Epithelial cell of esophagus (primary cell): ENCODE results near the gene ATP5F1D.
A peak's percentile ranks its signal among the peaks of the same experiment; 100 is the strongest.

Experiments
- DNase-seq: peaks from one replicate; pipeline ENCODE4 v3.0.0; 2010; ENCODE audit warnings: low read depth
- H3K4me3 ChIP-seq: 2 replicates; pipeline ENCODE4 v1.5.1; 2011; ENCODE audit warnings: mild to moderate bottlenecking, low read length, control low read depth
- CTCF ChIP-seq: IDR thresholded peaks from 2 replicates; pipeline ENCODE4 v1.5.1; 2011; ENCODE audit warnings: low read depth, mild to moderate bottlenecking, low read length, control low read depth, inconsistent platforms; ENCODE audit not compliant: insufficient read depth; ENCODE audit errors: missing control alignments

Gene ATP5F1D

GRCh38 chr19:1235625-1236538 is 5.7 kb upstream of the ATP5F1D start:
- DNase-seq, result peak; percentile 46
- TF ChIP-seq CTCF, result no peak
- peak overlapping the region; percentile 26 for H3K4me3 ChIP-seq

GRCh38 chr19:1236576-1236975 is 5.0 kb upstream of the ATP5F1D start:
- no peak for DNase-seq
- H3K4me3 ChIP-seq, result peak overlapping the region; percentile 55
- TF ChIP-seq CTCF, result no peak

- no peak for TF ChIP-seq CTCF
- peak overlapping the region; percentile 55 for H3K4me3 ChIP-seq
- DNase-seq, result no peak
Observed at GRCh38 chr19:1237027-1237659, 4.4 kb upstream of the ATP5F1D start.

- no peak for TF ChIP-seq CTCF
- no peak for DNase-seq
- H3K4me3 ChIP-seq, result peak within 1 kb of the TSS; percentile 55
Observed at GRCh38 chr19:1237754-1238368, 3.7 kb upstream of the ATP5F1D start, which contains the start of gene CBARP. Gene CBARP, minus strand, starts transcription at chr19:1238005. Its CDS starts 1,905 bp downstream, at chr19:1236100.

- DNase-seq, result no peak
- peak overlapping the region; percentile 11 for H3K4me3 ChIP-seq
- no peak for TF ChIP-seq CTCF
Observed at GRCh38 chr19:1238369-1239303, 2.9 kb upstream of the ATP5F1D start.

GRCh38 chr19:1239420-1239795 is 2.1 kb upstream of the ATP5F1D start:
- no peak for DNase-seq
- no peak for TF ChIP-seq CTCF
- H3K4me3 ChIP-seq, result no peak overlapping the region
